GM19452 (cell line): ENCODE measurements around the gene ZNF467.

Experiments
- ATAC-seq: cut with Tn5 transposase; IDR thresholded peaks from one replicate; pipeline ENCODE4 v1.9.1; 2021; ENCODE audit not compliant: unreplicated experiment

ZNF467 gene

DNA sequence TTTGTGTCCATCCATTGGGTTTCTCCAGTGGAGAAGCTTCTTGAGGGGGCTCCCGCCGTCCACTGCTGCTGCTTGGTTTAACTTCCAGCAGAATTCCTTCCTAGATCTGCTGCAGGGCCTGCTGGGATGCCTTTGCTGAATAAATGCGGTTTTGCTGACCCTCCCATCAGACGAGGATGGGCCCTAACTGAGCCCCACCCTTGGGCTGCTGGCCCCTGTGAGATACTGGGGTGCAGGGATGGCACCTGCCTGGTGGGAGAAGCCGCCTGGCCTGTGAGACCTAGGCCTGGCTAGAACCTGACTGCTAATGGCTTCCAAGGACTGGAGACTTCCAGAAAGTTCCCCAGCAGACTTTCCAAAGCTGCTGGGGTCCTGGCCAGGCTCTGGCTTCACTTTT lies 43.8 kb downstream of the ZNF467 start:
- no peak for ATAC-seq

DNA sequence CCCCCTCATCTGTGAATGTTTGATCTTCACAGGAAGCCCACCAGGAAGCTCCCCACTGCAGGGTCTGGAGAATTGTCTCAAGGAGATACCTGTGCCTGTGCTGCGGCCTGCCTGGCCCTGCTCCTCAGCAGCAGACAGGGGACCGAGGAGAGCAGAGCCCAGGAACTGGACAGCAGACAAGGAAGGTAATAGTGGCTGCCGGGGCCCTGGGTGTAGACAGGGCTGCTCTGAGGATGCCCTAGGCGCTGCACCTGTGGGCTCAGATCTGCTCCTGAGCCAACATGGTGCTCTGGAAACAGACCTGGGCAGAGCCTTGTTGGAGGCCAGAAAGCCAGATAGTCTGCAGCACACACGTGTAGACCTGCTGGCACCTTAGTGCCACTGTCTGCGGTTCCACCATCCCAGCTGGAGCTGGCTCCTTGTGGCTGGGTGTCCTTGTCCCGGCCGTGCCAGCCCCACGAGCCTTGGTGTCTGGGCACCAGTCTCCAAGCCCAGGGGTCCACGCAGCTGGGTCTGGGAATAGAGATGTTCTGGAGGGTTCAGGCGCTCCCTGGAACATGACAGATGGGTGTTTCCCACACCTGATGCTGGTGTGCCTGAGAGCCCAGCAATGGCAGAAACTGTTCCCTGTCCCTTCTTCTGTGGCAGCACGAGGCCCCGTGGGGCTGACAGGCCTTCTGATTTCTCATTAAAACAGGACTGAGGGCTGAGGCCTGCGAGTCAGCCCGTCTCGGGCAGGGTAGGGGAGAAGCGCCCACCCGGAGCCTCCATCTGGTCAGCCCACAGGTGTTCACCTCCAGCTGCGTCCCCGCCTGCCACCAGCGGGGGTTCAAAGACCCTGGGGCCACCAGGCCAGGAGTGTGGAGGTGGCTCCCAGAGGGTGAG lies 44.7 kb downstream of the ZNF467 start:
- ATAC-seq = no peak

DNA sequence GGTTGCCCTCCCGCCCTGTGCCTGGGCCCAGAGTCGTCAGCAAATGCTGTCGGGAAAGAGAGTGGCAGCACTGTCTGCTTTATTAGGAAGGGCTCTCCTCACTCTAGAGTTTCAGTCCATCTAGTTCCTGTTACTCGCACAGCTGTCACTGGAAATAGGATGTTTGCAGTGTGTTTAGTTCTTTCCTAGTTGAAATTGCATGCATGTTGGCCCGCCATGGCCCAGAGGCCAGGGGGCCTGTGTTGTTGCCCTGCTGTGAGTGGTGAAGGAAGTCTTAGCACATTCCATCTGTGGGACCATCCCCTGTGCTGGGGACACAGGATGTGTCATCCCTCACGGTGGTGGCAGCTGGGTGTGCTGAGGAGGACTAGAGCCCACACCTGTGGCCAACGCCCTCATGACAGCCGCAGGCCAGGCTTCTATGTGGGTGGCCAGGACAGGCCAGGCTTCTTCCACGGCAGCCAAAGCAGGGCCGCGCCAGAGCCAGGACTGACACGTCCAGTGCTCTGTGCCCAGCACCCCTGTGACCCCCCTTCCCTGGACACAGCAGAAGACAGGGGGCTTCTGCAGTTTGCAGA lies 45.4 kb downstream of the ZNF467 start:
- no peak for ATAC-seq

GRCh38 chr7:149727053-149727898 lies 46.1 kb downstream of the ZNF467 start:
- no peak for ATAC-seq

DNA sequence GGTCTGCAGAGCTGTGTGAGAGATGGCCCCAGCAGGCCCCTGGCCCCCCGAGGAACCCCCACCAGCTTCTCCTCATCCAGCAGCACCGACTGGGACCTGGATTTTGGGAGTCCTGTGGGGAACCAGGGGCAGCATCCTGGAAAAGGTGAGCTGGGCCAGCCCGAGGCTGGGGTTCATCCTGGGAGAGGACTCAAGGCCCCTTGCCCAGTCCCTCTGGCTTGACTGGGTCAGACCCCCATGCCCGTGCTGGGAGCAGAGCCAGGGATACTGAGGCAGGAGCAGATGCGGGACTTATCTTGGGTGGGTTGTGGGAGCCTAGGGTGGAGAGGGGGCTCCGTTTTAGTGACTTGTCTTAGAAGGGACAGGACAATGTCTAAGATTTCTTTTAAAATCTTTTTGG lies 47.5 kb downstream of the ZNF467 start:
- ATAC-seq = no peak

DNA sequence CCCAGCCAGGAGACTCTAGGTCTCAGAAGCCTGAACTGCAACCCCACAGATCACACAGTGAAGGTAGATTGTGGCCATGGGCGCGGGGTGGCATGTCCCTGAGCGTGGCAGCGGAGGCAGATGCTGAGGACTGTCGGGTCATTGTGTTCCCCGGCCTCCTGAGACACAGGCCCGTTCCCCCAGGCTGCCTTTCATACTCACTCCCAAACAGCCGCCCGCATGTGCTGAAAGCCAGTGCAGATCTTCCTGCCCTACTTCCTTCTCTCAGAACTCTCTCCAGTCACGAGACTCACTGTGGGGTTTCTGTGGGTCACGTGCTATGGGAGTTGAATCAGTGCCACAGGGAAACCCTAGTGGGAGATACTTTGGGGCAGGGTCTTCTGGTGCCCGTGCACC lies 48.0 kb downstream of the ZNF467 start:
- no peak for ATAC-seq

GRCh38 chr7:149724661-149725425 lies 48.5 kb downstream of the ZNF467 start:
- no peak for ATAC-seq

DNA sequence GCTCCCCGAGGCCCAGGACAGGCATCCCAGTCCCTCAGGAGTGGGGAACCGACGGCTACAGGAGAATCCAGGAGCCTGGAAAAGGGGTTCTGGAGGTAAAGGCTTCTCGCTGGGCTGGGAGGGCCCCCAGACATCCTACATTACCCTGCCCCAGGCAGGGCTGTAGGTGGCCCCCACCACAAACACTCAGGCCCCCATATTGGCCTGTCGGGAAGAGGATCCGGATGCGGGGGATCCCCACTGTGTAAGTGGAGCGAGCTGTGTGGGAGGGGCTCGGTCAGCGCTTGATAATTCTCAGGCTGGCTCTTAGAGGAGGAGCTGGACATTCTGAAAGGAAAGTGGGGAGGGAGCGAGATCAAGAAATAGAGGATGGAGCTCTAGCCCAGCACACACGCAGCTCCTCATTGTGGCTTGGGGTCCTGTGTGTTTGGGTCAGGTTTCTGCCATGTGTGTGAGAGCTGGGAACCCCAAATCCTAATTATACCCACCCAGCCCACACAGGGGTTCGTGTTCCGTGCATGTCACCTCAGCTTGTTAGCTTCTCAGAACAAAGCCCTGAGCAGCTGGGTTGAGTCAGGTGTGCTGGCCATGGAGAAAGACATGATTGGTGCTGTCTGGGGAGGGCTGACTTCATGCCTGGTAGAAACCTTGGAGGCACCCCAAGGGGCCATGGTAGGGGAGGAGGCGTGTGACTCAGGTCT lies 49.4 kb downstream of the ZNF467 start:
- no peak for ATAC-seq

DNA sequence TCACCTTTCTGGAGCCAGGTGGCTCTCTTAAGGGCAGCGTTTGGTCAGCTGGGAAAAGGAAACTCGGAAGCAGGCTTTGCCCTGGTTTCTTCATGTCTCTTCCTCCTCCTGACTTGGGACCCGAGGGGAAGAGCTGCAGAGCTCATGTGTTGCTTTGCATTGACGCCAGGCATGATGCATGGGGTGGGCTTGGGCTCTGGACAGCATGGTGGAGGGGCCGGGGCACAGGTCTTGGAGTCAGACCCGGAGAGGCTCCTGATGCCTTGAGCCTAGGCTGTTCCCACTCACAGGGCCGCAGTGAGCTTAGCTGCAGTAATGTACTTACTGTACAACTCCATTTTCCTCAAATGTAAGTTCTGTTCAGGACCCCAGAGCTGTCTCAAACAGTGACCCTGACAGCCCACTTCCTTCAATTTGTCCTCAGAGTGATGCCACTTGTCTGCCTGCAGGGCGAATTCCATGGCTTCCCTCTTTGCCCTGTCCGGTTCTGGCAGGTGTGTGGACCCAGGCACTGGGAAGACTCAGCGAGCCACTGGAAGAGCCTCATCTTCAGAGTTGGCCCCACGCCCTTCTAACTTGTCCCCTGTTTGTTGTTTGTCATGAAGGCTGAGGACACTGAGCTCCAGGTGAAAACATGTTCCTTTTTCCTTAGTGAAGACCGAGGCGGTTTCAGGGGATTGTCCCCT lies 50.2 kb downstream of the ZNF467 start:
- ATAC-seq = no peak

- no peak for ATAC-seq
These were observed 50.9 kb downstream of the ZNF467 start for GRCh38 chr7:149722356-149722957.

DNA sequence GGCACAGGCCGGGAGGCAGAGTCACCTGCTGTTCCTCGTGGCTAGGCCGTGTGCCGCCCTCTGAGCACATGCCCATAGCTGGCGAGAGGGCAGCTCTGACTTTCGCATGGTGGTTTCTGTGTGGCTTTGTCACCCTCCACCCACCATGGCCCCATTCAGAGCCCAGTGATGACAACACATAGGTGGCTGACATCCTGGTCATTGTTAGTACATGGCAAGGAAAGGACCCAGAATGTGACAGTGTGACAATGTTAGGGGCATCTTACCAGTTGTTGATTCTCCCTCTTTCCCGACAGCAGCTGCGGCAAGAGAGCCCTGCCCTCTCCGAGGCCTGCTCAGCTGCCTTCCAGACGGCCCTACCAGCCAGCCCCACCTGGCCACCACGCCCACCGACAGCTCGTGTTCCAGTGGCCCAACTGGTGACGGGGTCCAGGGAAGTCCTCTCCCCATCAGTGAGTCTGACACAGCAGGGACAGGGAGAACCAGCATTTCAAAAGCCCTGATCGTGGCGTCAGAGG lies 52.2 kb downstream of the ZNF467 start:
- no peak for ATAC-seq

DNA sequence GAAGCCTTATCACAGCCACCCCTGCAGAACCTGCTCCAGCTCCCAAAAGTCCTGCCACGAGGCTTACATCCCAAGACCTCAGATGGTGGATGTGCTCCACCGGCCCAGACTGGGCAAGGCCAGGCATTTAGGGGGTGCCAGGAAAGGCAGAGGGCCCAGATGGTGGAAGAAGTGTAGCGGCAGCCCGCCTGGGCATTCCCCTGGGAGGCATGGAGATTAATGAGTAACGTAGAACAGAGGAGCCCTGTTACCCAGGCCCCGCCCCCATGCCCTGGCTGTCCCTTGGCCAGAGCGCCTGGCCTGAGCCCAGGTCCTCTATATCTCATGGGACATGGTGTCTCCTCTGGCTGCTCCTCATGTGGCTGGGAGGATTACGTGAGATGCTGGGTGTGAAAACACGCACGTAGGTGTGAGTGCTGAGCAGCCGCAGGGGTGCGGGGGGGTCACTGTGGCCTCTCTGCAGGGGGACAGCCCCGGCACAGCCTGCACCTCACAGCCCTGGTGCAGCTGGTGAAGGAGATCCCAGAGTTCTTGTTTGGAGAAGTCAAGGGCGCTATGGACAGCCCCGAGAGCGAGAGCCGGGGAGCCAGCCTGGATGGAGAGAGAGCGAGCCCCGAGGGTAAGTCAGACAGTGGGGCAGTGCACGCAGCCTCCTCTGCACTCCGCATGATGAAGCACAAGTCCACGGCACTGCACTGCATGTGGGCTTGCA lies 52.9 kb downstream of the ZNF467 start:
- no peak for ATAC-seq

- no peak for ATAC-seq
These were observed 53.5 kb downstream of the ZNF467 start for GRCh38 chr7:149719912-149720335.

DNA sequence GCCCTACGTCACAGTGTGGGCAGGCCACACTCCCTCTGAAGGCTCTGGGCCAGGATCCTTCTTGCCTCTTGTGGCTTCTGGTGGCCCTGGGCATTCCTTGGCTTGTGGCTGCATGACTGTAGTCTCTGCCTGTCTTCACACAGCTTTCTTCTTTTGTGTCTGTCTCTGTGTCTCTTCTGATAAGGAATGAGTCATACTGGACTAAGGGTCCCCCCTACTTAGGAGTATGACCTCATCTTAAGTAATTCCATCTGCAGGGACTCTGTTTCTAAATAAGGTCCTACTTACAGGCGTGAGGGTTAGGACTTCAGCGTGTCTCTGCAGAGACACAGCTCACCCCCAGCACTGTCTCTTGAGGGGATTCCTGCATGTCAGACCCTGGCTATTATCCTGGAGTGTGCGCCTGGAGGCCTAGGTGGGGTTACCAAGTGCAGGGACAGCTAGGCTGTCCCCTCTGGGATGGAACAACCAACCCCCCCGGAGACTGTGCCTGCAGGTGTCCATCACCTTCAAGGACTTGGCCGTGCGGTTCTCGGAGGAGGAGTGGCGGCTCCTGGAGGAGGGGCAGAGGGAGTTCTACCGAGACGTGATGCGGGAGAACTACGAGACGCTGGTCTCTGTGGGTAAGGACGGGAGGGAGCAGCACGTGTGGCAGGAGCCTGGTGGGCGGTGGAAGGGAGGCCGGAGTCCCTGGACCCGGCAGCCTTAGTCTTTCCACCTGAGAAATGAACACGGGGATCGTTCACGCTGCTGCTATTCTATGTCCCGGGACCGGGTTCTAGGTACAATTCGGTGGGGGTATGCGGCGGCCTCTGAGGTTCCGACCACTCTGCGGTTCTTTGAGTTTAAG lies 54.1 kb downstream of the ZNF467 start:
- ATAC-seq = no peak

- no peak for ATAC-seq
These were observed 54.7 kb downstream of the ZNF467 start for GRCh38 chr7:149718730-149719049.

GRCh38 chr7:149717481-149717880 lies 55.9 kb downstream of the ZNF467 start:
- ATAC-seq = no peak

- ATAC-seq = no peak
These were observed 56.5 kb downstream of the ZNF467 start for GRCh38 chr7:149716932-149717307.
